Stimulated activated memory B cell treated with anti-CD40 and anti-IgM and Interleukin-4, amounts not matched to agents 10 μg/mL and 1 μg/mL and 100 μg/mL, for 72 hours (primary cell): ENCODE measurements around the gene DNAAF5.
"Not testable (repeated sequence)": the region's sequence is repeated elsewhere in the genome, so short reads cannot be mapped to it uniquely, and the experiment has no call there.

ENCODE experiments used
- ATAC-seq: fragments of 150-1000 bp; cut with Tn5 transposase; 2 replicates; pipeline ENCODE4 v1.10.0; 2021
- H3K27ac Mint-ChIP-seq: one replicate; pipeline ENCODE4 v1.8.0; 2022; ENCODE audit warnings: mild to moderate bottlenecking, mixed read lengths
- H3K27me3 Mint-ChIP-seq: one replicate; pipeline ENCODE4 v1.8.0; 2022; ENCODE audit warnings: mixed read lengths
- H3K36me3 Mint-ChIP-seq: one replicate; pipeline ENCODE4 v1.8.0; 2022; ENCODE audit warnings: mixed read lengths
- H3K4me1 Mint-ChIP-seq: one replicate; pipeline ENCODE4 v1.8.0; 2022; ENCODE audit warnings: mixed read lengths
- H3K4me3 Mint-ChIP-seq: one replicate; pipeline ENCODE4 v1.8.0; 2022; ENCODE audit warnings: mild to moderate bottlenecking, moderate library complexity, mixed read lengths
- H3K9me3 Mint-ChIP-seq: one replicate; pipeline ENCODE4 v1.8.0; 2022; ENCODE audit warnings: mixed read lengths

DNAAF5 gene

GRCh38 chr7:783556-784490 lies 57.3 kb downstream of the DNAAF5 start:
- no peak for ATAC-seq
- peaks cover 63% of the 10 kb centered on the region for H3K36me3 Mint-ChIP-seq
- H3K4me3 Mint-ChIP-seq, result no peak overlapping the region
- no peaks in the 10 kb centered on the region for H3K9me3 Mint-ChIP-seq
- H3K27me3 Mint-ChIP-seq, result no peaks in the 10 kb centered on the region
- H3K27ac Mint-ChIP-seq, result no peak overlapping the region
- peaks cover 6% of the 10 kb centered on the region for H3K4me1 Mint-ChIP-seq

GRCh38 chr7:784971-785370 lies 58.5 kb downstream of the DNAAF5 start:
- H3K27ac Mint-ChIP-seq, result no peak overlapping the region
- no peak overlapping the region for H3K4me3 Mint-ChIP-seq
- peaks cover 69% of the 10 kb centered on the region for H3K36me3 Mint-ChIP-seq
- H3K9me3 Mint-ChIP-seq, result peaks cover 4% of the 10 kb centered on the region
- no peak for ATAC-seq
- no peaks in the 10 kb centered on the region for H3K27me3 Mint-ChIP-seq
- peaks cover 6% of the 10 kb centered on the region for H3K4me1 Mint-ChIP-seq

- peaks cover 69% of the 10 kb centered on the region for H3K36me3 Mint-ChIP-seq
- H3K27me3 Mint-ChIP-seq, result no peaks in the 10 kb centered on the region
- no peak overlapping the region for H3K4me3 Mint-ChIP-seq
- no peak for ATAC-seq
- H3K4me1 Mint-ChIP-seq, result peaks cover 6% of the 10 kb centered on the region
- peaks cover 4% of the 10 kb centered on the region for H3K9me3 Mint-ChIP-seq
- H3K27ac Mint-ChIP-seq, result no peak overlapping the region
Measured at GRCh38 chr7:785416-785815, 58.9 kb downstream of the DNAAF5 start.

GRCh38 chr7:786472-787255 lies 60.2 kb downstream of the DNAAF5 start:
- no peaks in the 10 kb centered on the region for H3K27me3 Mint-ChIP-seq

GRCh38 chr7:787332-788240 lies 61.1 kb downstream of the DNAAF5 start:
- Mint-ChIP-seq H3K36me3 (peaks cover 51% of the 10 kb centered on the region), H3K27ac (no peak overlapping the region), H3K27me3 (no peaks in the 10 kb centered on the region), H3K4me1 (peaks cover 6% of the 10 kb centered on the region), H3K9me3 (peaks cover 4% of the 10 kb centered on the region), H3K4me3 (no peak overlapping the region)
- ATAC-seq, result no peak

More at GRCh38 chr7:786472-787255, 60.2 kb downstream of the DNAAF5 start:
- H3K4me1 Mint-ChIP-seq, result peaks cover 6% of the 10 kb centered on the region
- peak; percentile 53 for ATAC-seq
- H3K4me3 Mint-ChIP-seq, result no peak overlapping the region
- peak overlapping the region; percentile 57 for H3K27ac Mint-ChIP-seq
- peaks cover 60% of the 10 kb centered on the region for H3K36me3 Mint-ChIP-seq
- H3K9me3 Mint-ChIP-seq, result peaks cover 4% of the 10 kb centered on the region

GRCh38 chr7:791519-791918 lies 65.0 kb downstream of the DNAAF5 start:
- no peak for ATAC-seq
- no peaks in the 10 kb centered on the region for H3K27me3 Mint-ChIP-seq
- no peak overlapping the region for H3K4me3 Mint-ChIP-seq
- peaks cover 32% of the 10 kb centered on the region for H3K36me3 Mint-ChIP-seq
- H3K9me3 Mint-ChIP-seq, result peaks cover 4% of the 10 kb centered on the region
- peaks cover 2% of the 10 kb centered on the region for H3K4me1 Mint-ChIP-seq
- no peak overlapping the region for H3K27ac Mint-ChIP-seq

GRCh38 chr7:794207-794606 lies 67.7 kb downstream of the DNAAF5 start:
- no peak overlapping the region for H3K27ac Mint-ChIP-seq
- no peak for ATAC-seq
- peaks cover 2% of the 10 kb centered on the region for H3K9me3 Mint-ChIP-seq
- H3K36me3 Mint-ChIP-seq, result peaks cover 16% of the 10 kb centered on the region
- H3K27me3 Mint-ChIP-seq, result no peaks in the 10 kb centered on the region
- H3K4me1 Mint-ChIP-seq, result no peaks in the 10 kb centered on the region
- no peak overlapping the region for H3K4me3 Mint-ChIP-seq

GRCh38 chr7:794671-795329 lies 68.3 kb downstream of the DNAAF5 start:
- H3K4me1 Mint-ChIP-seq, result no peaks in the 10 kb centered on the region
- no peaks in the 10 kb centered on the region for H3K27me3 Mint-ChIP-seq
- peaks cover 10% of the 10 kb centered on the region for H3K36me3 Mint-ChIP-seq
- no peaks in the 10 kb centered on the region for H3K9me3 Mint-ChIP-seq
- no peak overlapping the region for H3K27ac Mint-ChIP-seq
- H3K4me3 Mint-ChIP-seq, result no peak overlapping the region
- ATAC-seq, result peak; percentile 34

GRCh38 chr7:796434-797169 lies 70.1 kb downstream of the DNAAF5 start:
- ATAC-seq, H3K27ac Mint-ChIP-seq, H3K36me3 Mint-ChIP-seq, H3K27me3 Mint-ChIP-seq, H3K4me1 Mint-ChIP-seq, H3K9me3 Mint-ChIP-seq, H3K4me3 Mint-ChIP-seq: not testable (repeated sequence)

GRCh38 chr7:798921-799470 lies 72.5 kb downstream of the DNAAF5 start:
- H3K36me3 Mint-ChIP-seq, result peaks cover 4% of the 10 kb centered on the region
- no peak for ATAC-seq
- H3K9me3 Mint-ChIP-seq, result no peaks in the 10 kb centered on the region
- H3K27me3 Mint-ChIP-seq, result no peaks in the 10 kb centered on the region
- no peak overlapping the region for H3K27ac Mint-ChIP-seq
- H3K4me3 Mint-ChIP-seq, result no peak overlapping the region
- H3K4me1 Mint-ChIP-seq, result peaks cover 7% of the 10 kb centered on the region

- no peak for ATAC-seq
- Mint-ChIP-seq H3K27ac (no peak overlapping the region), H3K36me3 (no peaks in the 10 kb centered on the region), H3K4me1 (peaks cover 7% of the 10 kb centered on the region), H3K4me3 (no peak overlapping the region), H3K27me3 (no peaks in the 10 kb centered on the region), H3K9me3 (no peaks in the 10 kb centered on the region)
Measured at GRCh38 chr7:800692-801091, 74.2 kb downstream of the DNAAF5 start.

GRCh38 chr7:801351-801750 lies 74.9 kb downstream of the DNAAF5 start:
- not testable (repeated sequence) for H3K4me3 Mint-ChIP-seq, H3K27ac Mint-ChIP-seq, H3K9me3 Mint-ChIP-seq, ATAC-seq, H3K4me1 Mint-ChIP-seq, H3K27me3 Mint-ChIP-seq, H3K36me3 Mint-ChIP-seq

GRCh38 chr7:801940-802381 lies 75.5 kb downstream of the DNAAF5 start:
- no peak for ATAC-seq
- no peaks in the 10 kb centered on the region for H3K36me3 Mint-ChIP-seq
- H3K4me1 Mint-ChIP-seq, result peaks cover 7% of the 10 kb centered on the region
- H3K4me3 Mint-ChIP-seq, result no peak overlapping the region
- no peaks in the 10 kb centered on the region for H3K9me3 Mint-ChIP-seq
- no peak overlapping the region for H3K27ac Mint-ChIP-seq
- H3K27me3 Mint-ChIP-seq, result no peaks in the 10 kb centered on the region
